Endothelial cell of umbilical vein (primary cell): Measurements from ENCODE around the gene PROK2. TPM values are rescaled to one million over a fixed set of nuclear protein-coding genes. Genes with fewer than 3 reads are reported as not detected.
A peak's percentile ranks its signal among the peaks of the same experiment; 100 is the strongest.

Experiments used
- BruUV-seq: library from RNA; stranded (reverse); fragments of 400-500 nt; replicated peaks from 2 replicates; lab custom pipeline; 2021; lab: Mats Ljungman, UMichigan
- CTCF ChIA-PET: fragments of 300-600, 350-600 bp; sonication (Branson Sonifier 250); formaldehyde crosslinking; loops from one replicate; lab custom pipeline; 2021; ENCODE audit warnings: antibody characterized with exemption, inconsistent platforms; lab: Charles Lee
- POLR2A ChIA-PET: fragments of 300-600, 350-600 bp; sonication (Branson Sonifier 250); formaldehyde crosslinking; loops from one replicate; lab custom pipeline; 2021; ENCODE audit warnings: antibody characterized with exemption, inconsistent platforms; lab: Charles Lee
- DNase-seq: peaks from one replicate; pipeline ENCODE4 v3.0.0-alpha.2; 2011; ENCODE audit warnings: low read depth, low spot score
- FAIRE-seq: peaks from 2 replicates; lab custom pipeline; 2011; peaks lifted over from hg19 to GRCh38; lab: Jason Lieb, UNC
- H2AFZ ChIP-seq: 2 replicates; pipeline ENCODE4 v1.6.0; 2012; ENCODE audit warnings: low read depth, low read length, control low read depth, inconsistent platforms
- H3K27ac ChIP-seq: 2 replicates; pipeline ENCODE4 v1.5.1; 2011; ENCODE audit warnings: low read depth, mild to moderate bottlenecking, control low read depth, low read length, moderate library complexity; ENCODE audit not compliant: insufficient read depth
- H3K27me3 ChIP-seq, 2 experiments: 2 replicates each; pipeline versions ENCODE4 v1.6.0 to v1.6.1; 2011; ENCODE audit warnings: low read length in 2 of 2, mixed read lengths in 1 of 2; ENCODE audit not compliant: control insufficient read depth in 2 of 2, insufficient read depth in 2 of 2
- H3K36me3 ChIP-seq, 2 experiments: 2 replicates in 1 of 2; 3 replicates in 1 of 2; pipeline ENCODE4 v1.5.1; 2011; ENCODE audit warnings: low read length in 2 of 2, mild to moderate bottlenecking in 1 of 2, moderate library complexity in 1 of 2; ENCODE audit not compliant: control insufficient read depth in 2 of 2, insufficient read depth in 2 of 2; ENCODE audit errors: extremely low read depth in 1 of 2
- H3K4me1 ChIP-seq: 3 replicates; pipeline ENCODE4 v1.5.1; 2011; ENCODE audit warnings: mild to moderate bottlenecking, low read length; ENCODE audit not compliant: control insufficient read depth, insufficient read depth; ENCODE audit errors: extremely low read depth
- H3K4me2 ChIP-seq: 2 replicates; pipeline ENCODE4 v1.6.1; 2011; ENCODE audit warnings: low read length, control low read depth, mixed read lengths; ENCODE audit not compliant: insufficient read depth
- H3K4me3 ChIP-seq, 3 experiments: fragments of 200-600 bp in 1 of 3; sonication (generic), shearing (Covaris generic) in 1 of 3; replicated peaks in 1 of 3; 2 replicates each; pipeline ENCODE4 v1.5.1; 2011 to 2016; ENCODE audit warnings: control low read depth in 3 of 3, low read length in 3 of 3, mild to moderate bottlenecking in 2 of 3, inconsistent platforms in 1 of 3, low read depth in 1 of 3, moderate library complexity in 1 of 3; ENCODE audit not compliant: insufficient read depth in 1 of 3
- H3K79me2 ChIP-seq: 2 replicates; pipeline ENCODE4 v1.6.0; 2012; ENCODE audit warnings: low read length, inconsistent platforms; ENCODE audit not compliant: control insufficient read depth, insufficient read depth
- H3K9ac ChIP-seq: replicated peaks from 2 replicates; pipeline ENCODE3; 2011; ENCODE audit warnings: low read length, control low read depth; ENCODE audit not compliant: insufficient read depth; ENCODE audit errors: extremely low read depth
- H3K9me1 ChIP-seq: replicated peaks from 3 replicates; pipeline ENCODE4 v1.6.0; 2011; ENCODE audit warnings: mild to moderate bottlenecking, low read length; ENCODE audit not compliant: control insufficient read depth, insufficient read depth; ENCODE audit errors: extremely low read depth
- H3K9me3 ChIP-seq: replicated peaks from 2 replicates; pipeline ENCODE4 v1.5.1; 2012; ENCODE audit warnings: low read length, inconsistent platforms; ENCODE audit not compliant: control insufficient read depth, insufficient read depth
- H4K20me1 ChIP-seq: replicated peaks from 2 replicates; pipeline ENCODE3; 2011; ENCODE audit warnings: mild to moderate bottlenecking, low read length; ENCODE audit not compliant: control insufficient read depth, insufficient read depth; ENCODE audit errors: extremely low read depth
- CTCF ChIP-seq, 2 donors: IDR thresholded peaks; 1 replicate in 1 of 2; 2 replicates in 1 of 2; pipeline ENCODE4 v1.5.1; 2011; ENCODE audit warnings: low read length in 2 of 2, mild to moderate bottlenecking in 2 of 2, moderate library complexity in 2 of 2, control low read depth in 1 of 2, inconsistent platforms in 1 of 2, low read depth in 1 of 2; ENCODE audit not compliant: insufficient read depth in 1 of 2; ENCODE audit errors: extremely low read depth in 1 of 2
- EZH2 ChIP-seq: IDR thresholded peaks from 2 replicates; pipeline ENCODE4 v1.6.1; 2012; ENCODE audit warnings: borderline replicate concordance, low read depth, mild to moderate bottlenecking, moderate library complexity, low read length, inconsistent platforms; ENCODE audit not compliant: severe bottlenecking
- FOS ChIP-seq: IDR thresholded peaks from 2 replicates; pipeline ENCODE4 v1.6.1; 2011; ENCODE audit warnings: mild to moderate bottlenecking, low read length, moderate library complexity, borderline replicate concordance; ENCODE audit not compliant: insufficient read depth
- GATA2 ChIP-seq: IDR thresholded peaks from 2 replicates; pipeline ENCODE4 v1.7.0; 2011; ENCODE audit warnings: low read depth, mild to moderate bottlenecking, moderate library complexity, mixed read lengths, low read length; ENCODE audit not compliant: insufficient read length, insufficient read depth
- JUN ChIP-seq: IDR thresholded peaks from 2 replicates; pipeline ENCODE4 v1.6.1; 2011; ENCODE audit warnings: borderline replicate concordance, low read depth; ENCODE audit not compliant: insufficient read length, insufficient read depth
- MAX ChIP-seq: IDR thresholded peaks from 2 replicates; pipeline ENCODE4 v1.6.1; 2011; ENCODE audit not compliant: insufficient read depth, insufficient read length
- MYC ChIP-seq: IDR thresholded peaks from one replicate; pipeline ENCODE4 v1.6.1; 2011; ENCODE audit warnings: mild to moderate bottlenecking, low read depth, low read length
- POLR2A ChIP-seq: IDR thresholded peaks from 2 replicates; pipeline ENCODE4 v1.6.1; 2012; ENCODE audit warnings: low read depth, mild to moderate bottlenecking, control low read depth, low read length
- POLR2AphosphoS5 ChIP-seq: IDR thresholded peaks from 2 replicates; pipeline ENCODE4 v1.6.1; 2012; ENCODE audit warnings: low read depth, mild to moderate bottlenecking, control low read depth, low read length, moderate library complexity; ENCODE audit not compliant: insufficient read depth
- dilution Hi-C: fragments of 300-500 bp; cut with MboI; formaldehyde crosslinking; loops from one replicate; pipeline ENCODE4 v1.15.0; 2019; ENCODE audit warnings: low sequenced_read_pairs; ENCODE audit not compliant: extremely low pct_ligation_motif_present
- intact Hi-C: fragments of 100-400 bp; cut with micrococcal nuclease; formaldehyde crosslinking; loops from one replicate; pipeline ENCODE4 v1.10.0; 2022
- polyA plus RNA-seq, 4 experiments: library from polyadenylated mRNA; depleted of rRNA in 3 of 4; stranded (reverse) in 3 of 4; unstranded in 1 of 4; fragments of >200 nt; gene quantifications; 2 replicates each; pipeline versions ENCODE4 v1.2.1 to v1.2.3, GENCODE V29; 2011 to 2012; ENCODE audit warnings: missing spikeins in 1 of 4
- total RNA-seq: library from RNA; stranded (reverse); gene quantifications from 2 replicates; pipeline ENCODE4 v1.2.3, GENCODE V29; 2021

The PROK2 gene
- total and polyA plus RNA-seq, 2 donors (not counting 3 experiments of a cell fraction or from before 2014, with no cell fraction given) = not detected

GRCh38 chr3:71723452-71724170 is 61.3 kb downstream of the PROK2 start:
- DNase-seq (no peak), FAIRE-seq (peak; percentile 76)
- no peak overlapping the region for H3K4me3 ChIP-seq
- no peak overlapping the region for H3K4me2 ChIP-seq
- H3K79me2 ChIP-seq = no peaks in the 10 kb centered on the region
- H3K27ac ChIP-seq = no peak overlapping the region
- POLR2A ChIA-PET = no interaction called here
- intact Hi-C loops = loop anchor here (10.0 kb wide), 1 partner anchor 721 kb away; the partner anchor contains the start of gene RYBP
- dilution Hi-C loops = no loop called here
- CTCF ChIA-PET = interaction anchor here (1.6 to 3.7 kb wide), 2 partner anchors 13 to 42 kb away, joined by 4 to 27 read pairs; no protein-coding TSS in a partner anchor
- no peaks in the 10 kb centered on the region for H4K20me1 ChIP-seq
- TSS peak; percentile 25 for BruUV-seq
- no peak overlapping the region for H3K9ac ChIP-seq
- no peak overlapping the region for H2AFZ ChIP-seq
- peaks cover 5% of the 10 kb centered on the region for H3K4me1 ChIP-seq
- TF ChIP-seq POLR2AphosphoS5 = no peak
- no peak for TF ChIP-seq MAX
- no peak for TF ChIP-seq EZH2
- no peak for TF ChIP-seq GATA2
- TF ChIP-seq CTCF (IDR thresholded peaks at IDR 0.05; ENCODE audit: extremely low read depth in 1 of 2, insufficient read depth in 1 of 2, low read depth in 1 of 2, low read length in 2 of 2) = no peak
- no peak for TF ChIP-seq MYC
- no peak for TF ChIP-seq JUN
- TF ChIP-seq FOS = no peak
- no peak for TF ChIP-seq POLR2A
- peaks cover 22 to 25% of the 10 kb centered on the region in 2 experiments for H3K27me3 ChIP-seq
- H3K9me1 ChIP-seq = no peaks in the 10 kb centered on the region
- H3K36me3 ChIP-seq = no peaks in the 10 kb centered on the region
- H3K9me3 ChIP-seq = no peaks in the 10 kb centered on the region
